ENCODE data around the gene NDEL1. TPM values are rescaled to one million over a fixed set of nuclear protein-coding genes. Genes with fewer than 3 reads are reported as not detected.
A peak's percentile ranks its signal among the peaks of the same experiment; 100 is the strongest.

NDEL1 gene
- total RNA-seq, 1 donor from 2014 or later, result 112 TPM

DNA sequence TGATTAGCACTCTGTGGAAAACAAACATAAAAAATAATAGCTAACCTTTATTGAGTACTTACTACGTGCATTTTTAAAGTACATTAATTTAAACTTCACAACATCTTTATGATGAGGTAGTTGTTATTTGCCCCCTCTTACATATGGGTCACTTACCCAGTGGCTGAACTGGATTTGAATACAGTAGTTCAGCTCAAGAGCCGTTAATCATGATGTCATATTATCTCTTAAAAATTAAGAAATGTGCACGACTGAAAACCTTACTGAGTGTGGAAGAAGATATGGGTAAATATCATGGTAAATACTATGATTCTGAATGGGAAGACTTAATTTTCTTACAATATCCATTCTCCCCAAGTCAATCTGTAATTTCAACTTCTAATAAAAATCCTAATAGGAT, 17.6 kb downstream of the NDEL1 start:
- no peak for DNase-seq (ENCODE audit: low spot score)

- no peak for DNase-seq (ENCODE audit: low spot score)
Observed at GRCh38 chr17:8455665-8456209, 20.1 kb downstream of the NDEL1 start.

DNA sequence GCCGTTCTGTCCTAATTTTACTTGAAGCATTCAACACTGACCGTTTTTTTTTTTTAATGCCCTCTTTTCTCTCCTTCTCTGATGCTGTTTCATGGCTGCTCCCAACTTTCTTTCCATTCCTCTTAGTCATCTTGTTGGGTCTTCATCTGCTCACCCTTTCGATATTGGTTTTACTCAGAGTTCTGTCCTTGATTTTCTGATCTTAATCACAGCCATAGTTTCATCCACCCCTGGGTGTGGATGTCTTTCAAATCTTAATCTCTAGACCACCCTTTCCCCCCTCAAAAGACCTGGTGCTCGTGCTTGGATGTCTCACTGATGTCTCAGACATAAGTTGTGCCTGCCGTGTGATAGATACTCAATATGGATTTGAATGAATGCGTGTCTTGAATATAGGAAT, 22.4 kb downstream of the NDEL1 start:
- DNase-seq (ENCODE audit: low spot score), result no peak

- DNase-seq (ENCODE audit: low spot score), result no peak
Observed at GRCh38 chr17:8459107-8459506, 23.4 kb downstream of the NDEL1 start.

GRCh38 chr17:8459831-8460230, 24.1 kb downstream of the NDEL1 start:
- no peak for DNase-seq (ENCODE audit: low spot score)

DNA sequence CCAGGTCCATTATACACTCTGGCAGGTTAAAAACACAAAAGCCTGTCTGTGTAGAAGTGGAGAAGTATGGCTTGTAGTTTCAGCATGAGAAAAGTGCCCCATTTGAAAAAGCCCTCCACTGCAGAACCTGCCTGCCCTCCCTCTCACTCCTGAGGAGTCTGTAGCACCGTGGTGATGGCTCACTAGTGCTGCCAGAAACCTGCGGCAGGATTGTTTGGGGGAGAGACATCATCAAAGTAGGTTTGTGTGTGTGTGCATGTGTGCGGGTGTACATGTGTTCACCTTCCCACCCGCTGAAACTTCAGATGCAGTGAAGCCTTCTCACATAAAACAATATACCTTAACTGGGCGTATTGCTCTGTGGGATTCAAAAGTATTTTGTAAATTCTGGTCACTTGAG, 26.9 kb downstream of the NDEL1 start:
- DNase-seq (ENCODE audit: low spot score), result no peak

- no peak for DNase-seq (ENCODE audit: low spot score)
Observed at GRCh38 chr17:8463099-8463498, 27.4 kb downstream of the NDEL1 start.

- no peak for DNase-seq (ENCODE audit: low spot score)
Observed at GRCh38 chr17:8464941-8465340, 29.3 kb downstream of the NDEL1 start.

GRCh38 chr17:8465356-8465755, 29.7 kb downstream of the NDEL1 start:
- DNase-seq (ENCODE audit: low spot score), result no peak

GRCh38 chr17:8465759-8466158, 30.1 kb downstream of the NDEL1 start:
- peak; percentile 83 for DNase-seq (ENCODE audit: low spot score)

GRCh38 chr17:8466456-8466855, 30.8 kb downstream of the NDEL1 start:
- no peak for DNase-seq (ENCODE audit: low spot score)

DNA sequence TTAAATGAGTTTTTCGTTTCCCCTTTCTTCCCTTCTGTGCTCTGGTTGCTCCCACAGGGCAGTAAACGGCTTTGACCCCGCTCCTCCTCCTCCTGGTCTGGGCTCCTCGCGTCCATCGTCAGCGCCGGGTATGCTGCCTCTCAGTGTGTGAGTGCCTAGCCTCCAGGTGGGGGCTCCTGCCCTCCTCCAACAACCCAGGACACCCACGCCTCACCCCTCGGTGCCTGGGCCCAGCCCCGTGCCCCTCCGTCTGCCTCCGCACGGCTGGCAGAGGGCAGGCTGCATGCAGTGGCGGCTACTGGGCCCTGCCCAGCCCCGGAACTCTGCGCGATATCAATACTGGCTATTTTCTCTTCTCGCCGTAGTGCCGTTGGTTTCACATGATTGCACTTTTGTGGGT, 31.2 kb downstream of the NDEL1 start:
- DNase-seq (ENCODE audit: low spot score), result peak; percentile 77

GRCh38 chr17:8467527-8467926, 31.8 kb downstream of the NDEL1 start:
- DNase-seq (ENCODE audit: low spot score), result peak; percentile 72

DNA sequence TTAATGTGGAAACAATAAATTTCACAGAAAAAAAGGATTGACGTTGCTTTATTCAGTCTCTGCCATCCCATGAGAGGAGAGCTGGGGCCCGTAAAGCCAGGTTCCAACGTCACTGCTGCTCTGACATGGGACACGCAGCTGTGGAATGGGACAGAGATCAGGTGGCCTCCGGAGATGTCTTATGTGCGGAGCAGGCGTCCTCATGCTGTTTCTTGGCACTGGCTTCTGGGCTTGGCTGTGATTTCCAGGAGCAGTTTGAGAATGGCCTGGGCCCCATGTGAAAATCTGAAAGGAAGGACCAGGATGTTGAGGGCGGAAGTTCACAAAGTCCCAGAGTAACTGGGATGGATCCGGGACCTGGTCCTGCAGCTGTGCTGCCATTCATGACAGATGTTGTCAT, 32.4 kb downstream of the NDEL1 start:
- DNase-seq (ENCODE audit: low spot score), result no peak

DNA sequence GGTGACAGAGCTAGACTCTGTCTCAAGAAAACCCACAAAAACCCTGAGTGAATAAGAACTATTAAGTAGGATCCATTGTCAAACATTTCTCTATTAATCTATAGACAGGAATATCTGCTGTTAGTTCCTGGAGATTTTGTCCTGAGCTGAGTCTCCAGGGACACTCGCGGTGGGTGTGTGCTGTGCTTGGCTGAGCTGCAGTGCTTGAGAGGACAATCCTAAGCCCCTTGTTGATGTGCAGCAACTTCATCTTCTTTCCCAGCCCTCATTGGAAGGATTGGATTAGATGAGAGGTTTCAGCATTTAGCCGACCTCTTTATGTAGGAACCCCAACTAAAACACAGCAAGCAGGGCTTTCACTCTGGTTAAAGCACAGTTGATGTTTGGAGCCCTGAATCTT, 33.3 kb downstream of the NDEL1 start:
- no peak for DNase-seq (ENCODE audit: low spot score)

DNA sequence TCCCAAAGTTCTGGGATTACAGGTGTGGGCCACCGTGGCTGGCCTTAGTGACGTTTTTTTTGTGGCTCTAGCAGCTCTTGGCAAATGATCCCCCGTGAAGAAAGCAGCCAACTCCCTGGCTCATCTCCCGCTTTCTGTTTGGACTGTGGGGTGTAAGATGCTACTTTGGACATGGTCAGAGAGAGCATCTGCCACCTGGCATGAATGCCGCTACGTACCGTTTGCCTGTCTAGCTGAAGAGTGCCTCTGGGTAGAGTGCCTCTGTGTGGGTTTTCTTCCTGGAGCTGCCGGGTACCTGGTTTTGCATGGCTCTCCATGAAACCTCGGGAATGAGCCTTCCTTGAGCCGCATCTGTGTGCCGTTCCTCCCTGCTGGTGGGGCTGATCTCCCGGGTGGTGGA, 34.3 kb downstream of the NDEL1 start:
- no peak for DNase-seq (ENCODE audit: low spot score)

DNA sequence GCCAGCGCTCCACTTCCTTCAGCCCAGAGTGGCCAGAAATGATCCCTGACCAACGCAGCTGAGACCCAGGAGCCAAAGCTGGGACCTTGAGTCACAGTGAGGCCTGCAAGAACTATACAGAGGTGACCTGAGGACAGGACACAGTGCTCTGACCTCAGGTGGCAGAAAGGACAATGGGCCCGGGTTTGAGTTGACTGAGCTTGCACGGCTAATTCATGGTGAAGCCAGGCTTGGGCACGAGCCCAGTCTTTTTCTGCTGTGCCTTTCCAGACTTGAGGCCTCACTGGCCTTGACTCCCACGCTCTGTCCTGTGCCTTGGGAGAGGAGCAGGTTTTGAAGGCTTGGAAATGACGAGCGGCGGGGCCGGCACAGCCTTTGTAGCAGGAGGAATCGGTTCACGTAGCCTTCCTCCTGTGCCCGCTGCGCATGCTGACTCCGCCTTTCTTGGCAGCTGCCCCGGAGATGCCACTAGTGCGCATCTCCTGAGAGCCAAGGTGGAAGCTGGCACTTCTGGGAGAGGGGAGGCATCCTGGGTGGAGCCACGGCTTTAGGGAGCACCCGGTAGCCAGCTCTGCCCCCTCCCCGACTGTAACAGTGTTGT, 34.9 kb downstream of the NDEL1 start:
- DNase-seq (ENCODE audit: low spot score), result peak; percentile 84

DNA sequence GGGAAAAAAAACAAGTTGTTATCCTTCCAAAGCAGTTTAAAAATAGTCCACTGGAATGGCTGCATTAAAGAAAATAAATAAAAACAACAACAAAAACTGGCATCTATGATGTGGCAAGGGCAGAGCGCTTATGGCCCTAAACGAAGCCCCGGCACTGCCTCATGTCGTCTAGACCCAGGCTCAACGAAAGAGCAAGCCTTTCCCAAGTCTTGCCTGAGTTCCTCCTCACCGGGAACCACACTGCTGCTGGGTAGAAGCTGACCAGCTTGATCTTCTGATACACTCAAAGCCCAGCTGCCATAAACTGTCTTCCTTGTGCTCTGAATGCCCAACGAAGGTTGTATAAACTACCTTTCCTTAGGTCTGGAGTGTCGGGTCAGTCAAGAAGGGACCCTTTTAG, 37.0 kb downstream of the NDEL1 start:
- no peak for DNase-seq (ENCODE audit: low spot score)

- no peak for DNase-seq (ENCODE audit: low spot score)
Observed at GRCh38 chr17:8473451-8474192, 37.9 kb downstream of the NDEL1 start.

- DNase-seq (ENCODE audit: low spot score), result peak; percentile 78
Observed at GRCh38 chr17:8474826-8475225, 39.1 kb downstream of the NDEL1 start.

- DNase-seq (ENCODE audit: low spot score), result no peak
Observed at GRCh38 chr17:8475227-8475626, 39.5 kb downstream of the NDEL1 start.

GRCh38 chr17:8475781-8476180, 40.1 kb downstream of the NDEL1 start:
- no peak for DNase-seq (ENCODE audit: low spot score)

GRCh38 chr17:8476741-8477140, 41.1 kb downstream of the NDEL1 start:
- peak; percentile 87 for DNase-seq (ENCODE audit: low spot score)

Data from mesenteric fat pad (tissue), 1 donor.